HG02588 (cell line): ENCODE measurements around the gene EPM2A.

ENCODE experiments used
- ATAC-seq: cut with Tn5 transposase; IDR thresholded peaks from one replicate; pipeline ENCODE4 v1.9.1; 2021; ENCODE audit warnings: mild to moderate bottlenecking, moderate library complexity; ENCODE audit not compliant: unreplicated experiment

Gene EPM2A

DNA sequence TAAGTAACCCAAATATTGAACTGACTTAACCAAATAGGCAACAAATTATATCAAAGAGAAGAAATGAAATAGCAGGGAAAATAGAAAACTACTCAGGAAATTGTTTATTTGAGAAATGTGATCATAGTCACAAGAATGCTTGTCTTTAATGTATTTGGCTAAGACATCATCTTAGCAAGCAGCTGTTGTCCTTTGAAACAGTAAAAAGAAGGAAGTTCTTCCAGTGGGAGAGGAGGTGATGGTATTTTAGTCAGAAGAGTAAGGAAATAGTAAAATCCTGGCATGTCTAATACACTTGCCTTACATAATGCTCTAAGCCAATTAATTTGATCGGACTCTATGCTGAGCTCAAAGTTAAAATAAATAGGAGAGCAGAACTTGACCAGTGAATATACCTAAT lies 126.5 kb downstream of the EPM2A start:
- ATAC-seq: no peak

DNA sequence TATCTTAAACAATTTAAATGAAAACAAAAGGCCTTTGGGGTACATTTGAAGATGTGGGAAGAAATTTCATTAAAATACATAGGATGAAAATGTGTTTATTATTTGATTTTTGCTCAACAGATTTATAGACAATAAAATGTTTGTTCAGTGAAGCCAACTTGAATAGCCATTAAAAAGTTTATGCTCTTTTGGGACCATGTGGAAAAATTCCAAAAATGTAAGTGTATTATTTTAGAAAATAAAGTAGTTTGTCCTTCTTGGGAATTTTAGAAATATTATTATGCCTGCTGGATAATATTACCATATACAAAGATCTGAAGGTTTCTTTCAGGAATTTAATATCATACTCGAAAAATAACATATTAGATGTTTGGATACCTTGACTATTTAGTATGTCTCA lies 131.3 kb downstream of the EPM2A start:
- ATAC-seq: no peak

DNA sequence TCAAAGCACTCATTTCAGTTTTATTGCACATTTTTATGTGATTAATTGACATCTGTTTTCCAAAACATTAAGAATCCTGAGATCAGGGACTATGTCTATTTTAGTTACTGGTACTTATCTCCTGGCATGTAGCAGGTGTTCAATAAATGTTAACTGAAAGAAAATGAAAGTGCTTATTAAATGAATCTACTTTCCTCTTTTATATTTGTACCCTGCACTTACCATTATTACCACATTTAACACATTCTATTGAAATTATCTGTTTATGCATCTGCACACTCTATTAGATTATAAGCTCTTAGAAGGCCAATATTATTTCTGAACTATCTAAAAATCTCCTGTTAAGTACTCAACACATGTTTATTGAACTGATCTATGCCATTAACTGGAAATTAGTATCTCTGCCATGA lies 131.9 kb downstream of the EPM2A start:
- no peak for ATAC-seq

DNA sequence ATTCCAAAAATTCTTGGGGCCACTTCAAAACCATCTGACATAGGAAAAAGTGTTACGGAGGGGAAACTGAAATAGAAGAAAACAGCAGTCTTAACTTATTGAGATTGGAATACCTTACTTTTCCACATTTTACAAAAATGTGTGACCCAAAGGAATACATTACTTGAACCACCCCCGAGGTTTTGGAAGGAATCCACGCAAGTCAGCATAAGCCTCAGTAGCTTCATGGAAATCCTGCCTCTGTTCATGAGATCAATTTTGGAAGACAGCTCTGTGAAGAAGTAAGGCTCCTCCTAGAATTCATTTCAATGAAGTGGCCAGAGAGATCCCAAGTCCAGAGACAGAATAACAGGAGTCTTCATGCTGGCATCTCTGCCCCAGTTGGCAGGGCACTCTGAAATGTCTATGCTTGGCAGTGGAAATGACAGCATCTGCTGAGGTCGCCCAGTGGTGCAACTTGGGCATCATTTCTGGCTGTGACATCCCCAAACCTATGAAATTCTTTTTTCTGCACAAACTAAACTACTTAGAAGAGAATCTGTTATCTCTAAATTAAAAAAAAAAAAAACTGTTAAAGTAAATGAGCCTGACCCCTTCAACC lies 132.5 kb downstream of the EPM2A start:
- no peak for ATAC-seq

DNA sequence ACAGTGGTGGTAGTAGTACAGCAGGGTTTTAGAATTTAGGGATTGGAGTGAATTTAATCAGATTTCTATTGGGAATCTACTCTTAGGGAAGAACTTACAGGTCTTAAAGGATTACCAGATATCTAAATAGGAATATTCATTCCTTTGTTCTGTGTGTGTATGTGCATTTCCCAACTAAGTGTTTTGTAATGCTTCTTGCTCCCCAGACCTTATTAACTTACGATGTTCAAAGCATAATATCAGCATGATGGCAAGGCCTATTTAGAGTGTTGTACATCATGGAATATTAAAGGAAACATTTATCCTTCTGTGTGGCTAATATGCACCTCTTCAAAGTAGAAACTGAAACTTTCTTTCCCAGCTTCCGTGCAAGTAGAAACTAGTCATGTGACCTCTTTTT lies 133.9 kb downstream of the EPM2A start:
- no peak for ATAC-seq

DNA sequence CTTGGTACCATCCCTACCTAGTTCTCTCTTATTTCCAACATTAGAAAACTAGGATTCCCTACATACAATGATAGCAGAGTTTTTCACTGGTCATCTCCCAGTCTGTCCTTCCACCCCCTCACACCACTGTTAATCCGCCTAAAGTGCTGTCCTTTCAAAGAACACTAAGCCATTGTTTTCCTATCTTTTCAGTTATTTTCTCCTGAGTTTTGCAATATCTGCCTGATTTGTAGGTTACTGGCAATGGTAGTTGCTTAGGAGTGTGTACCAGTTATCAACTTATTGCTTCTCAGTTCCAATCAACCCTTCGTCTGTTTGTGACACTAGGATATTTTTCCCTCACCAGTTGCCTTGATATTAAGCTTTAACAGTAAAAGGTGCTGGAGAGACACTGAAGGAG lies 135.0 kb downstream of the EPM2A start:
- ATAC-seq: no peak

DNA sequence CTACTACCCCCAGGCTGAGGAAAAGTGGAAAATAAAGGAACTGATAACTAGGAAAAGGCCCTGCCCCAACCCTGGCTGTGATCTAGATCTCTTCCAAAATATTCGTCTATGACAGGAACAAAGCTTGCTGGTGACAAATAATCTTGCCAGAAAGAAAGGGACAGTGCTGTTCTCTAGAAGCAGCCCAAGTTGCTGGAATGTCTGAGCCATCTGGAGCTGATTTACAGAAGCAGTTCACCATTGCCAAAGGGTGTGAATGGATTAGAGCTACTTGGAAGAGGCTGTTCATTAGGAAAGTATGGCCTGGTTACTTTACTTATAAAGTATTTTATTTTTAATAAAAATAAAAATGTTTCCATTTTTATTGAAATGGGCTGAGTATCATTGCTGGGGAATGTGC lies 146.3 kb downstream of the EPM2A start:
- ATAC-seq: no peak

DNA sequence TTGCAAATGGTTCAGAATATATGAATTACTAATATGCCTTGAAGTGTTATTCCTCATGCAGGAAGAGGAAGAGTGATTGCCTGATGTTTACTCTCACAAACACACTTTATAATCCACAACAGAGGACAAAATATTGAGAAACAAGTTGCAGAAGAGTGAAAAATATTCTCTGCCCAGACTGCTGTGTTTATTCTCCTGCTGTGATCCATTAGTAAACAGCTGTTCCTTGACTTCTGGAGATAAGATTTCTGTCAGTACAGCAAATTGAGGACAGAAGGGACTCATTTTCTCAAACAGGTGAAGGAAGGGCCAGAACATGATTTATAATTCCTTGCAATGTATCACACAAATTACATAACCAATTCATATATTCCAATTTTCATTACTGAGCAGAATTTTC lies 148.0 kb downstream of the EPM2A start:
- ATAC-seq: no peak

DNA sequence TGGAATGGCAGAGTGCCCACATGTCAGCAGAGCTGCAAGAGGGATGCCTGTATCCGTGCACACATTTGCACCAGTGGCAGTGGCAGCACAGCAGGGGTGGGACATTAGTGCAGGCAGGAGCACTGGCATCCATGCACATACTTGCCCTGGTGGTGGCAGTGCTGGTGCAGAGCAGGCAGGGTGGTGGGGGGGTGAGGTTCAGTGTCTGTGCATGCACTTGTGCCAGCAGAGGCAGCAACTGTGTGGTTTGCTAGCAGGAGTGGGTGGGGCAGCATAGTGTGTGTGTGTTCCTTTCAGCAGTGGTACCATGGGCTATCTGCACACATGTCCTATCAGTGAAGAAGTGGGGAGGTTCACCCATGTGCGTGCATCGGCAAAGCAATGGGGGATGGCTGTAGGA lies 151.6 kb downstream of the EPM2A start:
- no peak for ATAC-seq
